ENCODE measurements around the gene WDR73.

The WDR73 gene

DNA sequence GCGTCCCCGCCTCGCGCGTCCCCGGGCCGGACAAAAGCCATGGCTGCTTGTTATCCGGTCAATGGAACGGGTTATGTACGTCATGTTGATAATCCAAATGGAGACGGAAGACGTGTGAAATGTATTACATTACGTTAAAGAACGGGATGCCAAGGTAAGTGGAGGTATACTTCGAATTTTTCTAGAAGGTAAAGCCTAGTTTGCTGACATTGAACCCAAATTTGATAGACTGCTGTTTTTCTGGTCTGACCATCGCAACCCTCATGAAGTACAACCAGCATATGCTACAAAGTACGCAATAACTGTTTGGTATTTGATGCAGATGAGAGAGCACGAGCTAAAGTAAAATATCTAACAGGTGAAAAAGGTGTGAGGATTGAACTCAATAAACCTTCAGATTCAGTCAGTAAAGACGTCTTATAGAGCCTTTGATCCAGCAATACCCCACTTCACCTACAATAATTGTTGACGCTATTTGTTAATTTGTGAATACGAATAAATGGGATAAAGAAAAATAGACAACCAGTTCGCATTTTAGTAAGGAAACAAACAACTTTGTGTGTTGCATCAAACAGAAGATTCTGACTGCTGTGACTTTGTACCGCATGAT, 19.8 kb downstream of the WDR73 start:
- H3K9ac ChIP-seq (ENCODE audit: low read length) = peak overlapping the region; percentile 93
- H3K4me3 ChIP-seq (ENCODE audit: low read length) = peak overlapping the region; percentile 88
- H3K36me3 ChIP-seq (ENCODE audit: control insufficient read depth, insufficient read depth, low read length, severe bottlenecking) = peaks cover 14% of the 10 kb centered on the region
- DNase-seq (ENCODE audit: low read depth) = peak; percentile 14
- H3K4me1 ChIP-seq (ENCODE audit: control insufficient read depth, insufficient read depth, low read length) = peaks cover 40% of the 10 kb centered on the region
- H3K9me3 ChIP-seq (ENCODE audit: control insufficient read depth, low read length) = no peaks in the 10 kb centered on the region
- H3K27me3 ChIP-seq (replicated peaks; ENCODE audit: control insufficient read depth, insufficient read depth, low read length) = no peaks in the 10 kb centered on the region

DNA sequence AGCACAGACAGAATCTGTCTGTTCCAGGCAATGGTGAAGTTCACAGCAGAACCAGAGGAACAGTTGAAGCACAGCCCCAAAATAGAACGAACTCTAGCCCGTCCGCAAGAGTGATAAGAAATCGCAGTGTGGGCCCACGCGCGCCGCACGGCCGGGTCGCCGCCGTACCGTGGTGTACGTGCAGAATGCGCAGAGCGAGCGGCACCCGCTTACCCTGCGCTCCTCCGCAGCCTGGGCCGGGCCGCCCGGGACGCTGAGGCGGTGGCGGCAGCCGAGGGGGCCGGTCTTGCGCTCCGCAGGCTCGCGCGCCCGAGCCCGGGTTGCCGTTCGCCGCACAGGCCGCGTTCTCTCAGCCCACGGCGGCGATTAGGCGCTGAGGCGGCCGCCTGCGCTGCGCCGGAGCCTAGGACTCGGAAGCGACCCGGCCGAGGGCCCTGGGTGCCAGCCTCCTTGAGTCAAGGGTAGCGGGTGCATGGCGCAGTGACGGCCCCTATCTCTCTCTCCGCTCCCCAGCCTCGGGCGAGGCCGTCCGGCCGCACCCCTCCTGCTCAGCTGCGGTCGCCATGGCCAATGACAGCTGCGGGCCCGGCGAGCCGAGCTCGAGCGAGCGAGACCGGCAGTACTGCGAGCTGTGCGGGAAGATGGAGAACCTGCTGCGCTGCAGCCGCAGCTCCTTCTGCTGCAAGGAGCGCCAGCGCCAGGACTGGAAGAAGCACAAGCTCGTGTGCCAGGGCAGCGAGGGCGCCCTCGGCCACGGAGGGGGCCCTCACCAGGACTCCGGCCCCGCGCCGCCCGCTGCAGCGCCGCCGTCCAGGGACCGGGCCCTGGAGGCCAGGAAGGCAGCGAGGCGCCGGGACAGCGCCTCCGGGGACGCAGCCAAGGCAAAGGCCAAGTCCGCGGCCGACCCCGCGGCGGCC, 20.5 kb downstream of the WDR73 start:
- Histone ChIP-seq H3K4me3 (ENCODE audit: low read length) (peak overlapping the region; percentile 88), H3K9ac (ENCODE audit: low read length) (peak overlapping the region; percentile 93), H3K4me1 (ENCODE audit: control insufficient read depth, insufficient read depth, low read length) (peaks cover 40% of the 10 kb centered on the region), H3K9me3 (ENCODE audit: control insufficient read depth, low read length) (no peaks in the 10 kb centered on the region), H3K36me3 (ENCODE audit: control insufficient read depth, insufficient read depth, low read length, severe bottlenecking) (peaks cover 6% of the 10 kb centered on the region), H3K27me3 (replicated peaks; ENCODE audit: control insufficient read depth, insufficient read depth, low read length) (no peaks in the 10 kb centered on the region)
- peak; percentile 86 for DNase-seq (ENCODE audit: low read depth)

DNA sequence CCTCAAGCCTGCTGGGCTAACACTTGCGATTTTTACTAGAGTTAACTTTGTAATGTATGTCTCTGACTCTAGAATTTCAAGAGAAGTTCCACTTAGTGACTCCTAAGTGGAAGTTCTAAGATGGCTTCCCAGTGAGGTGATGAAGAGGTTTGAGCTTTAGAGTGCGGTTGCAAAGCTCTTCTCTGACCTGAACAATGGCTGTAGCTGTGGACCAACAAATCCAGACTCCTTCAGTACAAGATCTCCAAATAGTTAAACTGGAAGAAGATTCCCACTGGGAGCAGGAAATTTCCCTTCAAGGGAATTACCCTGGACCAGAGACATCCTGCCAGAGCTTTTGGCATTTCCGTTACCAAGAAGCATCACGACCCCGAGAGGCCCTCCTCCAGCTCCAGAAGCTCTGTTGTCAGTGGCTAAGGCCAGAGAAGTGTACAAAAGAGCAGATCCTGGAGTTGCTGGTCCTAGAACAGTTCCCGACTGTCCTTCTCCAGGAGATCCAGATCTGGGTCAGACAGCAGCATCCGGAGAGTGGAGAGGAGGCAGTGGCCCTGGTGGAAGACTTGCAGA, 22.3 kb downstream of the WDR73 start:
- Histone ChIP-seq H3K9ac (ENCODE audit: low read length) (peak overlapping the region; percentile 93), H3K4me3 (ENCODE audit: low read length) (peak overlapping the region; percentile 88), H3K27me3 (replicated peaks; ENCODE audit: control insufficient read depth, insufficient read depth, low read length) (no peaks in the 10 kb centered on the region), H3K36me3 (ENCODE audit: control insufficient read depth, insufficient read depth, low read length, severe bottlenecking) (no peaks in the 10 kb centered on the region), H3K4me1 (ENCODE audit: control insufficient read depth, insufficient read depth, low read length) (peaks cover 26% of the 10 kb centered on the region), H3K9me3 (ENCODE audit: control insufficient read depth, low read length) (no peaks in the 10 kb centered on the region)
- peak; percentile 16 for DNase-seq (ENCODE audit: low read depth)

DNA sequence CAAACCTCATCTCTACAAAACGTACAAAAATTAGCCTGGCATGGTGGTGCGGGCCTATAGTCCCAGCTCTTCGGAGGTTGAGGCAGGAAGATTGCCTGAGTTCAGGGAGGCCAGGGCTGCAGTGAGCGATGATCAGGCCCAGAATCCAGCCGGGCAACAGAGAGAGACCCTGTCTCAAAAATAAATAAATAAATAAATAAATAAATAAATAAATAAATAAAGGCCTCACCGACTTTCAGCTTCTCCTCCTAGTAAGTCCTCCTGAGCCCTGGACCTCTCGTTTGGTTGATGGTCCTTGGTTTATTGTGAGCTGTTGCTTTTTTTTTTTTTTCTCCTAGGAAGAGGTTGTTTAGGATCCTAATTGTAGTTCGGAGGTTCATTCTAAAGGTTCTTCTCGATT, 25.1 kb downstream of the WDR73 start:
- DNase-seq (ENCODE audit: low read depth) = no peak
- Histone ChIP-seq H3K4me1 (ENCODE audit: control insufficient read depth, insufficient read depth, low read length) (peaks cover 27% of the 10 kb centered on the region), H3K27me3 (replicated peaks; ENCODE audit: control insufficient read depth, insufficient read depth, low read length) (no peaks in the 10 kb centered on the region), H3K36me3 (ENCODE audit: control insufficient read depth, insufficient read depth, low read length, severe bottlenecking) (no peaks in the 10 kb centered on the region), H3K4me3 (ENCODE audit: low read length) (no peak overlapping the region), H3K9me3 (ENCODE audit: control insufficient read depth, low read length) (no peaks in the 10 kb centered on the region), H3K9ac (ENCODE audit: low read length) (no peak overlapping the region)

DNA sequence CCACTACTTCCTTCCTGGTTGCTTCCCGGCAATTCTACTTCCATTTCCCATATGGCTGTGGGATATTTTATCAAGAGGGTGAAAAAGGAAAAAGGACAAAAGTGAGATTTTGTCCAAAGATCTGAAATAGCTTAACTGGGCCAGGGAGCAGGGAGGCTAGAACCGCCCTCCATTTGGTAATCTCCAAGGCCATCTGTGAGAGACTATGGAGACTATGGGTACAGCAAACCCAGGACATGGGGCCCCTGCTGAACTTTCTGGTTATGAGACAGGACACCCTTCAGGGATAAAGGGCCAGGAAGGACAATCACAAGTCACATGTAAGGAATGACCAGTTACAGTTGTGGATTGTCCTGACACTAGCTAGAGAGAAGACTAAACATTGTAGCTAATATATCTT, 29.0 kb downstream of the WDR73 start:
- no peak overlapping the region for H3K9ac ChIP-seq (ENCODE audit: low read length)
- no peak overlapping the region for H3K4me3 ChIP-seq (ENCODE audit: low read length)
- peaks cover 28% of the 10 kb centered on the region for H3K9me3 ChIP-seq (ENCODE audit: control insufficient read depth, low read length)
- H3K36me3 ChIP-seq (ENCODE audit: control insufficient read depth, insufficient read depth, low read length, severe bottlenecking) = peaks cover 27% of the 10 kb centered on the region
- no peaks in the 10 kb centered on the region for H3K27me3 ChIP-seq (replicated peaks; ENCODE audit: control insufficient read depth, insufficient read depth, low read length)
- H3K4me1 ChIP-seq (ENCODE audit: control insufficient read depth, insufficient read depth, low read length) = peaks cover 12% of the 10 kb centered on the region
- DNase-seq (ENCODE audit: low read depth) = no peak

DNA sequence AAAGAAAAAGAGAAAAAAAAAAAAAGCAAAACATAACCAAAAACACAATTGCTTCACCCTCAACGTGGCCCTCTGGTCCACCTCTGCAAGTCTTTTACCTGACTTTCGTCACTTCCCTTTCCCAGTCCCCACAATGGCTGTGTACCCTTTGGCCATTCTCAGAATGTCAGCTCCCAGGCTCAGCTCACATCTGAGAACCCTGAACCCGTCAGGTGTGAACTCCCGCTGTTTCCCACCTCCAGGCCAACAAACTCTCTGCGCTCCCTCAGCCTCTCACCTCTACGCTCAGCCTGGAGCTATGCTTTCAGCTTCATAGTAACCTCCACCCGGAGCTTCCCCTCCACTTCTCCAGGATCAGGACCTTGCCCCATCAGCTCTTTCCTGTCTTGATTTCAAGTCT, 29.7 kb downstream of the WDR73 start:
- Histone ChIP-seq H3K27me3 (replicated peaks; ENCODE audit: control insufficient read depth, insufficient read depth, low read length) (no peaks in the 10 kb centered on the region), H3K9me3 (ENCODE audit: control insufficient read depth, low read length) (peaks cover 31% of the 10 kb centered on the region), H3K9ac (ENCODE audit: low read length) (no peak overlapping the region), H3K36me3 (ENCODE audit: control insufficient read depth, insufficient read depth, low read length, severe bottlenecking) (peaks cover 27% of the 10 kb centered on the region), H3K4me1 (ENCODE audit: control insufficient read depth, insufficient read depth, low read length) (peaks cover 12% of the 10 kb centered on the region), H3K4me3 (ENCODE audit: low read length) (no peak overlapping the region)
- no peak for DNase-seq (ENCODE audit: low read depth)

DNA sequence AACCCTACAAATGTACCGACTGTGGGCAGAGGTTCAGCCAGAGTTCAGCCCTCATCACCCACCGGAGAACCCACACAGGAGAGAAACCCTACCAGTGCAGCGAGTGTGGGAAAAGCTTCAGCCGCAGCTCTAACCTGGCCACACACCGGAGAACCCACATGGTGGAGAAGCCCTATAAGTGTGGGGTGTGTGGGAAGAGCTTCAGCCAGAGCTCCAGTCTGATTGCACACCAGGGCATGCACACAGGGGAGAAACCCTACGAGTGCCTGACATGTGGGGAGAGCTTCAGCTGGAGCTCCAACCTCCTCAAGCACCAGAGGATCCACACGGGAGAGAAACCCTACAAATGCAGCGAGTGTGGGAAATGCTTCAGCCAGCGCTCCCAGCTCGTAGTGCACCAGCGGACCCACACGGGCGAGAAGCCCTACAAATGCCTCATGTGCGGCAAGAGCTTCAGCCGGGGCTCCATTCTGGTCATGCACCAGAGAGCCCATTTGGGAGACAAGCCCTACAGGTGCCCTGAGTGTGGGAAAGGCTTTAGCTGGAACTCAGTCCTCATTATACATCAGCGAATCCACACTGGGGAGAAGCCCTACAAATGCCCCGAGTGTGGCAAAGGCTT, 32.6 kb downstream of the WDR73 start:
- H3K27me3 ChIP-seq (replicated peaks; ENCODE audit: control insufficient read depth, insufficient read depth, low read length) = no peaks in the 10 kb centered on the region
- peaks cover 31% of the 10 kb centered on the region for H3K9me3 ChIP-seq (ENCODE audit: control insufficient read depth, low read length)
- H3K4me1 ChIP-seq (ENCODE audit: control insufficient read depth, insufficient read depth, low read length) = peaks cover 12% of the 10 kb centered on the region
- no peak overlapping the region for H3K9ac ChIP-seq (ENCODE audit: low read length)
- DNase-seq (ENCODE audit: low read depth) = no peak
- H3K4me3 ChIP-seq (ENCODE audit: low read length) = peak overlapping the region; percentile 53
- peaks cover 27% of the 10 kb centered on the region for H3K36me3 ChIP-seq (ENCODE audit: control insufficient read depth, insufficient read depth, low read length, severe bottlenecking)

DNA sequence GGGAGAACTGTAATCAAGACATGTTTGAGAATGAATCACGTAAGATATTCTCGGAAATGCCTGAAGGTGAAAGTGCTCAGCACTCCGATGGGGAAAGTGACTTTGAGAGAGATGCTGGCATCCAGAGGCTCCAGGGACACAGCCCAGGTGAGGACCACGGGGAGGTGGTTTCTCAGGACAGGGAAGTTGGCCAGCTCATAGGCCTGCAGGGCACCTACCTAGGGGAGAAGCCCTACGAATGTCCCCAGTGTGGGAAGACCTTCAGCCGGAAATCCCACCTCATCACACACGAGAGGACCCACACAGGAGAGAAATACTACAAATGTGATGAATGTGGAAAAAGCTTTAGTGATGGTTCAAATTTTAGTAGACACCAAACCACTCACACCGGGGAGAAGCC, 33.5 kb downstream of the WDR73 start:
- no peak overlapping the region for H3K9ac ChIP-seq (ENCODE audit: low read length)
- H3K36me3 ChIP-seq (ENCODE audit: control insufficient read depth, insufficient read depth, low read length, severe bottlenecking) = peaks cover 27% of the 10 kb centered on the region
- peaks cover 12% of the 10 kb centered on the region for H3K4me1 ChIP-seq (ENCODE audit: control insufficient read depth, insufficient read depth, low read length)
- peak overlapping the region; percentile 53 for H3K4me3 ChIP-seq (ENCODE audit: low read length)
- H3K9me3 ChIP-seq (ENCODE audit: control insufficient read depth, low read length) = peaks cover 31% of the 10 kb centered on the region
- DNase-seq (ENCODE audit: low read depth) = no peak
- H3K27me3 ChIP-seq (replicated peaks; ENCODE audit: control insufficient read depth, insufficient read depth, low read length) = no peaks in the 10 kb centered on the region

DNA sequence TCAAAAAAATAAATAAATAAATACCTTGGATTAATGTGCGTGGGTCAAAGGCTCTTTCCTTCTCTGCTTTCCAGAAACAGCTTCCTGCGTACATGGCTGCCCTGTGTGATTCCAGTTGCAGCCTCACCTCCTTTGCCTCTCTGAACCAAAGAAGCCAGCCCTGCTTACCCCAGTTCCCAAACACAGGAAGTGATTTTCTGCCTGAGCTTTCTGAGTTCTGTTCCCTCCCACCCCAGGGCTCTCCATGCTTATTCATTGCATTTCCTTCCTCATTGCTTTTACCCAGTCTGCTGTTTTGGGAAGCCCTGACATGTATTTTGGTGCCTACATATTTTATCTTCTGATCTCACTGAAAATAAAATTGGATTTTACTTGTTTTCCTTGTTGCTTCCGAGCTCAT, 37.8 kb downstream of the WDR73 start:
- H3K36me3 ChIP-seq (ENCODE audit: control insufficient read depth, insufficient read depth, low read length, severe bottlenecking) = peaks cover 11% of the 10 kb centered on the region
- H3K4me3 ChIP-seq (ENCODE audit: low read length) = no peak overlapping the region
- H3K9ac ChIP-seq (ENCODE audit: low read length) = no peak overlapping the region
- H3K4me1 ChIP-seq (ENCODE audit: control insufficient read depth, insufficient read depth, low read length) = no peaks in the 10 kb centered on the region
- DNase-seq (ENCODE audit: low read depth) = no peak
- H3K27me3 ChIP-seq (replicated peaks; ENCODE audit: control insufficient read depth, insufficient read depth, low read length) = no peaks in the 10 kb centered on the region
- H3K9me3 ChIP-seq (ENCODE audit: control insufficient read depth, low read length) = peaks cover 15% of the 10 kb centered on the region

DNA sequence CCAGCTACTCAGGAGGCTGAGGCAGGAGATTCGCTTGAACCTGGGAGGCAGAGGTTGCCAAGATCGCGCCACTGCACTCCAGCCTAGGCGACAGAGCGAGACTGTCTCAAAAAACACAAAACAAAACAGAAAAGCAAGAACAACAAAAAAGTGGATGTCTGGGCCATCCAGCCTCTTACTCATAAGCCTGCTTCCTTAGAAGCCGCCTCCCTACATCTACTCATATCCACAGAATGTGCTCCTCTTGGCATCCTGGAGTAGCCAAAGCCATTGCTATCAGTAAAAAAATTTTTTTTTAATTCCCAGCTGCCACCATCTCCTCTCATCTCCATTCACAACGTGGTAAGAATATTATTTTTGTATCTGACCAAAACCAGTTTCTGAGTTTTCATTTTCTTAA, 42.5 kb downstream of the WDR73 start:
- Histone ChIP-seq H3K4me1 (ENCODE audit: control insufficient read depth, insufficient read depth, low read length) (no peaks in the 10 kb centered on the region), H3K9ac (ENCODE audit: low read length) (no peak overlapping the region), H3K36me3 (ENCODE audit: control insufficient read depth, insufficient read depth, low read length, severe bottlenecking) (no peaks in the 10 kb centered on the region), H3K4me3 (ENCODE audit: low read length) (no peak overlapping the region), H3K9me3 (ENCODE audit: control insufficient read depth, low read length) (no peaks in the 10 kb centered on the region), H3K27me3 (replicated peaks; ENCODE audit: control insufficient read depth, insufficient read depth, low read length) (no peaks in the 10 kb centered on the region)
- DNase-seq (ENCODE audit: low read depth) = peak; percentile 21
